Epidermal melanocyte (primary cell): ENCODE results near the gene STK35.
A peak's percentile ranks its signal among the peaks of the same experiment; 100 is the strongest.

ENCODE experiments used
- DNase-seq: peaks from one replicate; pipeline ENCODE4 v3.0.0; 2011; ENCODE audit warnings: low spot score; ENCODE audit not compliant: insufficient read length

STK35 gene

GRCh38 chr20:2101057-2101864 lies at the start of gene STK35:
STK35 (plus strand) TSS chr20:2101827; CDS start chr20:2101882, 55 bp downstream.
- peak; percentile 73 for DNase-seq

GRCh38 chr20:2051946-2052345 lies 49.7 kb upstream of the STK35 start:
- DNase-seq: no peak

- DNase-seq: no peak
Observed at GRCh38 chr20:2052741-2053140, 48.9 kb upstream of the STK35 start.

GRCh38 chr20:2053615-2054014 lies 48.0 kb upstream of the STK35 start:
- DNase-seq: no peak

GRCh38 chr20:2054911-2055310 lies 46.7 kb upstream of the STK35 start:
- DNase-seq: no peak

GRCh38 chr20:2059411-2059810 lies 42.2 kb upstream of the STK35 start:
- DNase-seq: no peak

GRCh38 chr20:2065099-2065498 lies 36.5 kb upstream of the STK35 start:
- DNase-seq: no peak

- DNase-seq: no peak
Observed at GRCh38 chr20:2066461-2067122, 35.0 kb upstream of the STK35 start.

GRCh38 chr20:2080532-2081224 lies 20.9 kb upstream of the STK35 start:
- DNase-seq: no peak

- no peak for DNase-seq
Observed at GRCh38 chr20:2084703-2085102, 16.9 kb upstream of the STK35 start.

- no peak for DNase-seq
Observed at GRCh38 chr20:2086177-2086979, 15.2 kb upstream of the STK35 start.

GRCh38 chr20:2086980-2087377 lies 14.6 kb upstream of the STK35 start:
- no peak for DNase-seq

GRCh38 chr20:2088891-2089290 lies 12.7 kb upstream of the STK35 start:
- DNase-seq: no peak

GRCh38 chr20:2089447-2089846 lies 12.2 kb upstream of the STK35 start:
- DNase-seq: no peak

- no peak for DNase-seq
Observed at GRCh38 chr20:2093159-2093781, 8.4 kb upstream of the STK35 start.

- no peak for DNase-seq
Observed at GRCh38 chr20:2093883-2094282, 7.7 kb upstream of the STK35 start.

- peak; percentile 89 for DNase-seq
Observed at GRCh38 chr20:2101865-2102584, 398 bp downstream of the STK35 start.

GRCh38 chr20:2102585-2103460 lies 1.2 kb downstream of the STK35 start:
- DNase-seq: peak; percentile 84

GRCh38 chr20:2103461-2104153 lies 2.0 kb downstream of the STK35 start:
- no peak for DNase-seq
